B cell (primary cell): ENCODE data around the gene MYT1. TPM values are rescaled to one million over a fixed set of nuclear protein-coding genes. Genes with fewer than 3 reads are reported as not detected.

Experiments used
- ATAC-seq: fragments of 200-7000 bp; cut with Tn5 transposase; one replicate; pipeline ENCODE4 v1.10.0; 2021; ENCODE audit warnings: low read depth, mild to moderate bottlenecking, moderate number of reproducible peaks, moderate library complexity
- CTCF ChIA-PET: fragments of 350-600 bp; sonication (Branson Sonifier 250); formaldehyde crosslinking; loops from one replicate; lab custom pipeline; 2021; ENCODE audit warnings: antibody characterized with exemption, inconsistent platforms; lab: Charles Lee
- POLR2A ChIA-PET: fragments of 350-600 bp; sonication (Branson Sonifier 250); formaldehyde crosslinking; loops from one replicate; lab custom pipeline; 2021; ENCODE audit warnings: antibody characterized with exemption; lab: Charles Lee
- DNase-seq: peaks from one replicate; pipeline ENCODE4 v3.0.0; 2013
- H2AFZ ChIP-seq: 2 replicates; pipeline ENCODE4 v1.6.1; 2012; ENCODE audit warnings: mild to moderate bottlenecking, low read depth, low read length; ENCODE audit not compliant: insufficient read depth, poor library complexity, severe bottlenecking
- H3K27ac ChIP-seq, 2 donors: 1 replicate in 1 of 2; 2 replicates in 1 of 2; pipeline ENCODE4 v1.5.1; 2012 to 2013; ENCODE audit warnings: low read length in 2 of 2, mild to moderate bottlenecking in 2 of 2, moderate library complexity in 1 of 2
- H3K27me3 ChIP-seq, 4 experiments: fragments of 200-600 bp in 1 of 4; sonication (generic) in 1 of 4; replicated peaks in 1 of 4; 1 replicate in 2 of 4; 2 replicates in 2 of 4; pipeline versions ENCODE4 v1.6.1 to v1.7.0; 2013 to 2016; ENCODE audit warnings: low read length in 3 of 4, mild to moderate bottlenecking in 2 of 4, mixed read lengths in 1 of 4, moderate library complexity in 1 of 4; ENCODE audit not compliant: insufficient read depth in 4 of 4, control insufficient read depth in 3 of 4; ENCODE audit errors: control extremely low read depth in 1 of 4
- H3K36me3 ChIP-seq, 2 experiments: replicated peaks in 1 of 2; 1 replicate in 1 of 2; 2 replicates in 1 of 2; pipeline versions ENCODE4 v1.6.1 to v1.7.1; 2013; ENCODE audit warnings: low read length in 1 of 2; ENCODE audit not compliant: insufficient read depth in 2 of 2, control insufficient read depth in 1 of 2; ENCODE audit errors: control extremely low read depth in 1 of 2, extremely low read depth in 1 of 2
- H3K4me1 ChIP-seq, 2 donors: fragments of 200-600 bp in 1 of 2; sonication (generic) in 1 of 2; 1 replicate in 1 of 2; 2 replicates in 1 of 2; pipeline versions ENCODE4 v1.5.1 to v1.6.1; 2013 to 2017; ENCODE audit warnings: low read length in 2 of 2; ENCODE audit not compliant: control insufficient read depth in 2 of 2, insufficient read depth in 2 of 2
- H3K4me2 ChIP-seq: replicated peaks from 2 replicates; pipeline ENCODE3; 2012; ENCODE audit warnings: mild to moderate bottlenecking, low read depth, low read length; ENCODE audit not compliant: poor library complexity, severe bottlenecking
- H3K4me3 ChIP-seq, 5 experiments: fragments of 200-600 bp in 1 of 5; sonication (generic) in 1 of 5; 1 replicate in 3 of 5; 2 replicates in 2 of 5; pipeline versions ENCODE4 v1.5.1 to v1.7.0; 2011 to 2016; ENCODE audit warnings: low read length in 4 of 5, mild to moderate bottlenecking in 4 of 5, low read depth in 2 of 5, control low read depth in 1 of 5, moderate library complexity in 1 of 5; ENCODE audit not compliant: insufficient read depth in 1 of 5; ENCODE audit errors: control extremely low read depth in 1 of 5, extremely low read depth in 1 of 5
- H3K79me2 ChIP-seq: fragments of 200-600 bp; sonication (generic); one replicate; pipeline ENCODE4 v1.6.0; 2016; ENCODE audit warnings: low read length; ENCODE audit not compliant: control insufficient read depth, insufficient read depth
- H3K9ac ChIP-seq: fragments of 200-600 bp; sonication (generic); 2 replicates; pipeline ENCODE4 v1.6.1; 2017; ENCODE audit warnings: mild to moderate bottlenecking, low read length, moderate library complexity
- H3K9me3 ChIP-seq, 3 donors: one replicate each; pipeline versions ENCODE4 v1.6.1 to v1.7.1; 2013; ENCODE audit warnings: low read length in 2 of 3; ENCODE audit not compliant: control insufficient read depth in 2 of 3, insufficient read depth in 1 of 3; ENCODE audit errors: control extremely low read depth in 1 of 3
- H4K20me1 ChIP-seq: 2 replicates; pipeline ENCODE4 v1.6.0; 2012; ENCODE audit warnings: mild to moderate bottlenecking, low read length; ENCODE audit not compliant: insufficient read depth, control insufficient read depth, poor library complexity, severe bottlenecking
- H3K27ac Mint-ChIP-seq: one replicate; pipeline ENCODE4 v1.8.0; 2021; ENCODE audit warnings: mixed read lengths
- H3K27me3 Mint-ChIP-seq: one replicate; pipeline ENCODE4 v1.8.0; 2021; ENCODE audit warnings: mixed read lengths
- H3K4me1 Mint-ChIP-seq: one replicate; pipeline ENCODE4 v1.8.0; 2021; ENCODE audit warnings: mixed read lengths
- H3K4me3 Mint-ChIP-seq: one replicate; pipeline ENCODE4 v1.8.0; 2021; ENCODE audit warnings: mixed read lengths
- H3K9me3 Mint-ChIP-seq: one replicate; pipeline ENCODE4 v1.8.0; 2022; ENCODE audit warnings: mixed read lengths; ENCODE audit not compliant: insufficient read depth
- CTCF ChIP-seq: fragments of 200-600 bp; IDR thresholded peaks from one replicate; pipeline ENCODE4 v1.8.0; 2022; ENCODE audit warnings: antibody characterized with exemption, mild to moderate bottlenecking
- EZH2 ChIP-seq: IDR thresholded peaks from 2 replicates; pipeline ENCODE4 v1.6.1; 2012; ENCODE audit warnings: borderline replicate concordance, low read depth, mild to moderate bottlenecking, moderate library complexity, low read length; ENCODE audit not compliant: insufficient read depth, poor library complexity, severe bottlenecking
- WGBS: methylation state at CpG from one replicate; pipeline ENCODE4 v1.1.5; 2013; ENCODE audit warnings: missing lambda C conversion rate; ENCODE audit not compliant: insufficient coverage; 5-methylcytosine and 5-hydroxymethylcytosine counted together
- intact Hi-C: fragments of 100-400 bp; cut with micrococcal nuclease; formaldehyde crosslinking; loops from one replicate; pipeline ENCODE4 v1.10.0; 2022
- polyA plus RNA-seq: library from polyadenylated mRNA; depleted of rRNA; stranded (reverse); fragments of >200 nt; gene quantifications from 2 replicates; pipeline ENCODE4 v1.2.3, GENCODE V29; 2012
- total RNA-seq, 2 donors: library from RNA; stranded (reverse); fragments of 120-200 nt in 1 of 2; gene quantifications; 1 replicate in 1 of 2; 2 replicates in 1 of 2; pipeline versions ENCODE4 v1.2.3 to v1.2.4, GENCODE V29; 2013 to 2022

Gene MYT1
- total and polyA plus RNA-seq, 2 donors (not counting 1 experiment from before 2014, with no cell fraction given): 0.49 to 42.2 TPM

- no peak overlapping the region for H3K4me2 ChIP-seq
- H3K79me2 ChIP-seq: no peaks in the 10 kb centered on the region
- H3K4me1 ChIP-seq: no peaks in the 10 kb centered on the region
- Mint-ChIP-seq H3K4me3 (no peak overlapping the region), H3K27me3 (peaks cover 6% of the 10 kb centered on the region), H3K27ac (no peak overlapping the region), H3K4me1 (no peaks in the 10 kb centered on the region), H3K9me3 (no peaks in the 10 kb centered on the region)
- no peaks in the 10 kb centered on the region for H3K27me3 ChIP-seq
- ATAC-seq (no peak), DNase-seq (no peak)
- H3K27ac ChIP-seq: no peak overlapping the region
- POLR2A ChIA-PET: no interaction called here
- H3K9me3 ChIP-seq: no peaks in the 10 kb centered on the region
- no peak overlapping the region for H3K9ac ChIP-seq
- CTCF ChIA-PET: no interaction called here
- no peak overlapping the region for H2AFZ ChIP-seq
- intact Hi-C loops: no loop called here
- no peak overlapping the region for H3K4me3 ChIP-seq
- TF ChIP-seq EZH2: no peak
- no peak for TF ChIP-seq CTCF
- H3K36me3 ChIP-seq: no peaks in the 10 kb centered on the region
- 92% methylated on average over 10 of the region's 11 CpGs for WGBS
- H4K20me1 ChIP-seq: no peaks in the 10 kb centered on the region
Measured at GRCh38 chr20:64216910-64217309, 52.7 kb downstream of the MYT1 start.

GRCh38 chr20:64217539-64218221 lies 53.4 kb downstream of the MYT1 start:
- no peaks in the 10 kb centered on the region for H3K27me3 ChIP-seq
- no peak overlapping the region for H3K4me3 ChIP-seq
- Mint-ChIP-seq H3K9me3 (no peaks in the 10 kb centered on the region), H3K4me3 (no peak overlapping the region), H3K27ac (no peak overlapping the region), H3K27me3 (peaks cover 7% of the 10 kb centered on the region), H3K4me1 (no peaks in the 10 kb centered on the region)
- intact Hi-C loops: no loop called here
- no peak overlapping the region for H3K4me2 ChIP-seq
- H3K9ac ChIP-seq: no peak overlapping the region
- CTCF ChIA-PET: no interaction called here
- no peak overlapping the region for H2AFZ ChIP-seq
- 98% methylated on average over 11 of the region's 13 CpGs for WGBS
- H3K79me2 ChIP-seq: no peaks in the 10 kb centered on the region
- H3K27ac ChIP-seq: no peak overlapping the region
- no peaks in the 10 kb centered on the region for H3K36me3 ChIP-seq
- no peak for TF ChIP-seq EZH2
- TF ChIP-seq CTCF: no peak
- DNase-seq (no peak), ATAC-seq (no peak)
- H3K4me1 ChIP-seq: no peaks in the 10 kb centered on the region
- POLR2A ChIA-PET: no interaction called here
- no peaks in the 10 kb centered on the region for H4K20me1 ChIP-seq
- H3K9me3 ChIP-seq: no peaks in the 10 kb centered on the region
